Activated CD4-positive, alpha-beta T cell treated with anti-CD3 and anti-CD28 coated beads, Interleukin-2, amount 50 U/mL, for 4 hours (primary cell): ENCODE data around the gene TTC24.
A peak's percentile ranks its signal among the peaks of the same experiment; 100 is the strongest.
"Not testable (repeated sequence)": the region's sequence is repeated elsewhere in the genome, so short reads cannot be mapped to it uniquely, and the experiment has no call there.

ENCODE experiments used
- DNase-seq, 2 experiments: peaks; one replicate each; pipeline ENCODE4 v3.0.0-alpha.2; 2020

Gene TTC24

DNA sequence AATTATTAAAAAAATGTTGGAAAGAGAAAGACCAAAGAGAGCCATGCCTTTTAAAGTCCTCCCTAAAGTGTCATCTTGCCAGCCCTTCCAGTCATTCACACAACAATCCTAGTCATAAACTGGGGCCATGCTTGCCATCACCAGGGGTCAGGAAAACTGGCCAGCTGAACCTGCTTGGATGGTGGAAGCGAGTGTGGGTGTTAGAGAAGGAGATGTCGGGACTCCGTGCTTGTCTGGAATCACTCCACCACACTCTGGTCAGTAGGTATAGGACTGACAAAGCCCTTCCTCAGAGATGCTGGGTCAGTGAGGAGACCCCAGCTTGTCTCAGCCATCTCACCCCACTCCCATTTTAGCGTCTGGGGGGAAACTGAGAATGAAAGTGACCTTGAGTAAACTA lies 36.4 kb downstream of the TTC24 start:
- no peak for DNase-seq

DNA sequence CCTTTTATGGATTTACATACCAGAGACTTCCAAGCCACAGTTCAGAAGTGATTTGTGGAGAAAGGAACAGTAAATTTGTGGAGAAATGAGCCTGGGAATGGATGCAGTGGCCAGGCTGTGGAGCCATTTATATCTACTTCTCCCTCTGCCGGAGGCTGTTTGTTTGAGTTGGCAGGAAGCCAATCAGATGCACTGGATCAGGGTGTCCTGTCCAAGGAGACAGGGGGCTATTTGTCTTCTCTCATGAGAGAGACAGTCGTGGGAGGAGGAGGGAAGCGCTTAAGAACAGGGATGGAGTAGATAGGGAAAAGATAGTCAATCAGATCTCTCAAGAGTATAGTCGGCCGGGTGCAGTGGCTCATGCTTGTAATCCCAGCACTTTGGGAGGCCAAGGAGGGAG lies 36.9 kb downstream of the TTC24 start:
- no peak for DNase-seq

DNA sequence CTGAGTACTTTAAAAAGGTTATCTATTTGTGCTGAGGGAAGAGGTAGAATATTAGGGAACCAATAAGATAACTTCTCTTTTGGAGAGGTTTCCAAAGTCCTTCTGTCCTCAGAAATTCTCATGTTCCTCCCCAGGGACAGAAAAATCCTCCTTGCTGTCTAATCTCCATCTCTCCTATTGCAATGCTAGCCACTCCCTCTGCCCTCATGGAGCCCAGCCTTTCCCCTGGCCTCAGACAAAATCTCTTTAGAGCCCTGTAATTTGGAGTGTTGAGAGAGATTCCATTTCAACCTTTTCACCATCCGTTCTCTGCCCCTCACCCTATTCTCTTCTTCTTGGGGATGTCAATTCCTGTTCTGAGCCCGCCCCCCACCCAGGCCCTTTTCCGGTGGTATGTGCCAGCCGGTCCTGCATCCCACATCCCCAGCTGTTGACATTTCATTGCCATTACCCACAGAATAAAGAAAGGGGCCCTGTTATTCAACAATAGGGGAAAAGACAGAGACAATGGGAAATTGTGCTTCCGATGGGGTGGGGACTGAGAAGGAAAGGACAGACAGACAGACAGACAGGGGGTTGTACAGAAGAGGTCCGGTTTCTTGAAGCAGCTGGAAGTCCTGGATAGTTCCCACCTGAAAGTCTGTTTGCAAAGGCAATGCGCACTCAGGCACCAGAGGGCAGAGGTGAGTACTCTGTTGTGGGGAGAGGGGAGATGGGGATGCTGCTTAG lies 39.5 kb downstream of the TTC24 start, which contains the start of gene HAPLN2:
Gene HAPLN2, plus strand, starts transcription at position 563 of the 729 bp plus-strand sequence. CDS start 4,076 bp downstream, outside the sequence.
- DNase-seq = no peak

DNA sequence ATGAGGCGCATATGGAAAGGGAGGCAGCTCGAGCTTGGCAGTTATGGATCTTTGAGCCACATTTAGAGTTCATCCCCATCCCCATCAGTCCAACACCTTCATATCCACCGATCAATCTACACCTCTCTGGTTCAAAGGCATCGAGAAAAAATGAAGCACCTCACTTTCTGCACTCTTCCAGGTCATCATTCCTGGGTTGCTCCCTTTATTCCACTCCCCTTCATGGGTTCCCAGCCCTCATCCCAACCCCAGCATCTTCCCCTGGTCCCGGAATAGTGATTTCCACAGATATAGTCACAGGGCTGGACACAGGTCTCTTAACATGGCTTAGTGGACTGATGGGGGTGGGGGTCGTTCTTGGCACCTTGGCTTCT lies 40.0 kb downstream of the TTC24 start:
- DNase-seq = no peak

DNA sequence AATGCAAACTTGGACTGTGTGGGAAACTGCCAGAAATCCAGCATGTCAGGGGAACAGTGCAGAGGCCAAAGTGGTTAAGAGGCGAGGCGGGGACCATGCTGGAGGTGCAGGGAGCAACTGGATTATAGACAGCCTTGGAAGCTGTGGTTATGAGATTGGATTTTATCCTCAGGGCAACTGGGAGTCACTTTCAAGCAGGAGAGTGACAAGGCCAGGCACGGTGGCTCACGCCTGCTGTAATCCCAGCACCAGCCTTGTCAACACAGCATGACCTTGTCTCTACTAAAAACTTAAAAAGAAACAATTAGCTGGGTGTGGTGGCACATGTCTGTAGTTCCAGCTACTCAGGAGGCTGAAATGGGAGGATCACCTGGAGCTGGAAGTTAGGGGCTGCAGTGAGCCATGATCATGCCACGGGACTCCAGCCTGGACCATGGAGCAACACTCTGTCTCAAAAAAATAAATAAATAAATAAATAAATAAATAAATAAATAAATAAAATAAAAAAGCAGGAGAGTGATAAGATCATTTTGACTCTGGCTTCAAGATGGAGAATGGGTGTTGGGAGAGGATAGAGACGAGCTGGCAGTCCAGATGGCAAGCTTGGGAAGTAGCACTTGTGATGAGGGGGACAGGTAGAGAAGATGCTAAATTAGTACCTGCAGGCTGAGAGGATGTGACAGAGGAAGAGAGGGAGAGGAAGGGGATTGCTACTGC lies 43.2 kb downstream of the TTC24 start:
- DNase-seq = no peak

DNA sequence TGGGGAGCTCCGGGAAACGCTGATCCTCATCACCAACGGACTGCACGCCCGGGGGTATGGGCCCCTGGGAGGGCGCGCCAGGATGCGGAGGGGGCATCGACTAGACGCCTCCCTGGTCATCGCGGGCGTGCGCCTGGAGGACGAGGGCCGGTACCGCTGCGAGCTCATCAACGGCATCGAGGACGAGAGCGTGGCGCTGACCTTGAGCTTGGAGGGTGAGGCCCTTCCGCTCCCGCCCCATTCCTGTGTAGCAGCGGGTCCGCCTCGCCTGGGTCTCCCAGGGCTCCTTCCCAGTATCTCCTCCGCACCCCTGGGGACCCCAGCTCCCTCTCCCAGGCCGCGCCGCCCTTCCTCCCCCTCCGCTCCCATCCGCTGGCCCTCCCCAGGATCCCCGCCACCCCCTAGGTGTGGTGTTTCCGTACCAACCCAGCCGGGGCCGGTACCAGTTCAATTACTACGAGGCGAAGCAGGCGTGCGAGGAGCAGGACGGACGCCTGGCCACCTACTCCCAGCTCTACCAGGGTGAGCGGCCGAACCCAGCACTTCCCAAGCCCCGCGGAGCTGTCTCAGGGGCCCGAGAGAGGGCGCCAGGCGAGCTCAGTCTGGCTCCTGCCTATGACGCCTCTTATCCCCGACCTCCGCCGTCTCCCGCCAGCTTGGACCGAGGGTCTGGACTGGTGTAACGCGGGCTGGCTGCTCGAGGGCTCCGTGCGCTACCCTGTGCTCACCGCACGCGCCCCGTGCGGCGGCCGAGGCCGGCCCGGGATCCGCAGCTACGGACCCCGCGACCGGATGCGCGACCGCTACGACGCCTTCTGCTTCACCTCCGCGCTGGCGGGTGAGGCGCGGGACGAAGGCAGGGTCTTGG lies 44.7 kb downstream of the TTC24 start:
- DNase-seq = peak in 1 of 2 experiments; percentile 21

DNA sequence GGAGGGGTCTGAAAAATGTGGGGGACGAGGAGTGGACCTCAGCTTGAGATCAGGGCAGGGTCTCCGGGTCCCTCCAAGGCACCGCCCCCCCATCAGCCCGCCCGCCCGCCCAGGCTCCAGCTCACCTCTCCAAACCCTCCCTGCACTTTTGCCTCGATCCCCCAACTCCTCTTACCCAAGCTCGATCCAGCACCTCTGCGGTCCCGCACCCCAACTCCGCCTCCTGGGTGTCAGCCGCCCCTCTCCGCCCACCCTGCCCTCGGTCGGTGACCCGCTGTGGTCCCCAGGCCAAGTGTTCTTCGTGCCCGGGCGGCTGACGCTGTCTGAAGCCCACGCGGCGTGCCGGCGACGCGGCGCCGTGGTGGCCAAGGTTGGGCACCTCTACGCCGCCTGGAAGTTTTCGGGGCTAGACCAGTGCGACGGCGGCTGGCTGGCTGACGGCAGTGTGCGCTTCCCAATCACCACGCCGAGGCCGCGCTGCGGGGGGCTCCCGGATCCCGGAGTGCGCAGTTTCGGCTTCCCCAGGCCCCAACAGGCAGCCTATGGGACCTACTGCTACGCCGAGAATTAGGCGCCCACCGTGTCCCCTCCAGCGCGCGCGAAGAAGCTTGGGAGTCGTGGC lies 45.4 kb downstream of the TTC24 start:
- DNase-seq = no peak

DNA sequence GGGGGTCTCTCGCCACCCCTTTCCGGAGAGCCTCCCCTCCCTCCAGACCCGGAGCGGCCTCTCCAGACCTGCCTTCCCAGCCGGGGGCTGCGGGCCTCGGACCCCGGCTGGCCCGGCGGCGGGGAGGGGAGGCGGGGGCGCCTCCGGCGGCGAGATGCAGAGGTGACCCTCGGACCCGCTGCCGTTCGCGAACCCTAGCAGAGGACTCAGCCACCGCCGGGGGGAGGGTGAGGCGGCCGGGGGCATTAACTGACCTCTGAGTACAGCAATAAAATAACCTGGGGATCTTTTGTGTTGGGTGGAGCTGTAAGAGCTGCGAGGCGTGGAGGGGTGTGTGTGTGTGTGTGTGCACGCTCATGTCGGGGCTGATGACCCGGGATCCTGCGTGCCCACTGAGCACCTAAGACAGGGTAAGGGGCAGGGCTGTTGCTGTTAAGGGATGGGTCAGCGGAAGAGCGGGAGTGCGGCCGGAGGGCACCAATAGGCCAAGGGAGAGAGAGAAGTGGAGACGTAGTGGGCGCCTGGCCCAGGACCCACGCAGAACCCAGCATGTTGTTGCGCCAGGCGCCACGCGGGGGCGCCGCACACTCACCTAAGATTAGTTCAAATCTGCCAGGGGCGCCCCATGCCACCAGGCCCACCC lies 46.0 kb downstream of the TTC24 start:
- peak; percentile 64 to 66 for DNase-seq

DNA sequence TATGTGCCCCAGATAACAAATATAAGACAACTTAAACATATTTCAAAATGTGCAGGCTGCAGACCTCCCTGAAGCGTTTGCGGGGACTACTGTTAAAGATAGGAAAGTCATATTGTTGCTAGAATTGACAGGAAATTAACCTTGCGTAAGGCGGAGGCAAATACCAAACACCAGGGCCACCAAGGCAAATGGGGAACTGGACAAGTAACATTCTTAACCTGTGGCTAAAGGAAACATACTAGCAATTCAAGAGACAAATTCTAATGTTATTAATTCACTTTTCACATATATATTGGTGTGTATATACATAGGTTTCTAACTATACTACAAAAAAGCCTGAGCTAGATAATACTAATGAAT lies 46.5 kb downstream of the TTC24 start:
- no peak for DNase-seq

DNA sequence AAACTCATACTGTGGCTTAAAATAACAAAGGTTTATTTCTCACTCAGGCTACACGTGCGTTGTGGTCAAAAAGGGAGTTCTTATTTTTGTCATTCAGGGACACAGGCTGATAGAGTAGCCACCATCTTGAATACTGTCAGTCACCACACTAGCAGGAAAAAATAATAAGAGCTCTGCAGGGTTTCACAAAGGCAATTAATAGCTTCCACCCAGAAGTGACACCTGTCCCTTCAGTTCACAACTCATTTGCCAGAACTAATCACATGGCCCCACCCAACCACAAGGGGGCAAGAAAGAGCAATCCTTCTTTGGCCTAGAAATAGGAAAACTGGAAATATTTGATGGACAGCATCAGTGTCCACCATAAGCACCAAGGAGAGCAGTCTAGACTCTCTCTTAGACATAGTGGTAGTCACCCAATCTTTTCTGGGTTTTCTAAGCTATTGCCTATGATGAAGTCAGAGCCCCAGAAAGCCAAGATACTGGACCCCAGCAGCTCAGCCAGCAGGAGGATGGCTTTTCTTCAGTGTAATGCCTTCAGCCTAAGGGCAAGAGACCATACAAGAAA lies 47.9 kb downstream of the TTC24 start:
- peak in 1 of 2 experiments; percentile 21 for DNase-seq

DNA sequence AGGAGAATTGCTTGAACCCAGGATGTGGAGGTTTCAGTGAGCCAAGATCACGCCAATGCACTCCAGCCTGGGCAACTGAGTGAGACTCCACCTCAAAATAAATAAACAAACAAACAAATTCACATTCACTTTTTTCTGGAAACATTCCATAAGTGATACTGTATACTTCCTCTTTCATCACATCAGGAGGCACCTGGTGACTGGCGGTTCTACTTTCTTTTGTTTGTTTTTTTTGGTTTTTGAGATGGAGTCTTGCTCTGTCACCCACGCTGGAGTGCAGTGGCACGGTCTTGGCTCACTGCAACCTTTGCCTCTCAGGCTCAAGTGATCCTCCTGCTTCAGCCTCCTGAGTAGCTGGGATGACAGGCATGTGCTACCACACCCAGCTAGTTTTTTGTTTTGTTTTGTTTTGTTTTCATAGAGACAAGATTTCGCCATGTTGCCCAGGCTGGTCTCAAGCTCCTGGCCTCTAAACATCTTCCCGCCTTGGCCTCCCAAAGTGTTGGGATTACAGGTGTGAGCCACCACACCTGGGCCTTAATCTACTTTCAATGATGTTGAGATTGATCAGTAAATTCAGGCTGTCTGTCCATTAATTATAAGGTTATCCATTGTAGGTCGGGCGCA lies 50.4 kb downstream of the TTC24 start:
- no peak for DNase-seq

DNA sequence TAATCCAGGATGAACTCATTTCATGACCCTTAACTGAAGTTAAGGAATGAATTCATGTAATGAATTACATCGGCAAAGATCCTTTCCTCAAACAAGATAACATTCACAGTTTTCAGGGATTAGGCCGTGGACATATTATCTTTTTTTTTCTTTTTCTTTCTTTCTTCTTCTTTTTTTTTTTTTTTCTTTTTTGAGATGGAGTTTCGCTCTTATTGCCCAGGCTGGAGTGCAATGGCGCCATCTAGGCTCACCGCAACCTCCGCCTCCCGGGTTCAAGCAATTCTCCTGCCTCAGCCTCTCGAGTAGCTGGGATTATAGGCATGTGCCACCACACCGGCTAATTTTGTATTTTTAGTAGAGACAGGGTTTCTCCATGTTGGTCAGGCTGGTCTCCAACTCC lies 51.6 kb downstream of the TTC24 start:
- DNase-seq = not testable (repeated sequence)

DNA sequence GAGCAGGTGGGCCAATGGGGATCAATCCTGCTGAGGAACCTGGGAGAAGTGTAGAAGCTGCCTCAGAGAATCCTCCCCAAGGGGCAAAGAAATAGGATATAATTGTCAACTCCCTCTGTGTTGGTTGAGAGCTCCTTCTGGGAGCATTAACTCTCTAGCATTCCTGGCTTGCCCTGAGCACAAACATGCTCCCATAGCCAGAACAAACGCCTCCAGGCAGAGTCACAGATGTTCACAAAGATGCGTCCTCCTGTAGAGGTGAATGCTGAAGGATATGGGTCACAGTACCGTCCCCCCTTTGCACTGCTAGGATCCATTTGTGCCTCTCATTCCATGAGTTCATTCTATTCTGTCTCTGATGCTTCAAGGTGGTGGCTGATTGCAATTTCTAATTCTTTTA lies 52.8 kb downstream of the TTC24 start:
- no peak for DNase-seq
